ENCODE results near the gene TIMM13.

GRCh38 chr19:2454962-2455850, 27.8 kb upstream of the TIMM13 start:
- TF ChIP-seq, protein P1, sequence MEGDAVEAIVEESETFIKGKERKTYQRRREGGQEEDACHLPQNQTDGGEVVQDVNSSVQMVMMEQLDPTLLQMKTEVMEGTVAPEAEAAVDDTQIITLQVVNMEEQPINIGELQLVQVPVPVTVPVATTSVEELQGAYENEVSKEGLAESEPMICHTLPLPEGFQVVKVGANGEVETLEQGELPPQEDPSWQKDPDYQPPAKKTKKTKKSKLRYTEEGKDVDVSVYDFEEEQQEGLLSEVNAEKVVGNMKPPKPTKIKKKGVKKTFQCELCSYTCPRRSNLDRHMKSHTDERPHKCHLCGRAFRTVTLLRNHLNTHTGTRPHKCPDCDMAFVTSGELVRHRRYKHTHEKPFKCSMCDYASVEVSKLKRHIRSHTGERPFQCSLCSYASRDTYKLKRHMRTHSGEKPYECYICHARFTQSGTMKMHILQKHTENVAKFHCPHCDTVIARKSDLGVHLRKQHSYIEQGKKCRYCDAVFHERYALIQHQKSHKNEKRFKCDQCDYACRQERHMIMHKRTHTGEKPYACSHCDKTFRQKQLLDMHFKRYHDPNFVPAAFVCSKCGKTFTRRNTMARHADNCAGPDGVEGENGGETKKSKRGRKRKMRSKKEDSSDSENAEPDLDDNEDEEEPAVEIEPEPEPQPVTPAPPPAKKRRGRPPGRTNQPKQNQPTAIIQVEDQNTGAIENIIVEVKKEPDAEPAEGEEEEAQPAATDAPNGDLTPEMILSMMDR (IDR thresholded peaks at IDR 0.05) = no peak
- no peak for TF ChIP-seq POLR2A (IDR thresholded peaks at IDR 0.05)
